LoVo (cell line): ENCODE data around the gene VSTM2B.
"Not testable (repeated sequence)": the region's sequence is repeated elsewhere in the genome, so short reads cannot be mapped to it uniquely, and the experiment has no call there.

Source experiments
- DNase-seq: peaks from one replicate; pipeline ENCODE4 v3.0.0-alpha.2; 2016; ENCODE audit warnings: low spot score

VSTM2B gene

DNA sequence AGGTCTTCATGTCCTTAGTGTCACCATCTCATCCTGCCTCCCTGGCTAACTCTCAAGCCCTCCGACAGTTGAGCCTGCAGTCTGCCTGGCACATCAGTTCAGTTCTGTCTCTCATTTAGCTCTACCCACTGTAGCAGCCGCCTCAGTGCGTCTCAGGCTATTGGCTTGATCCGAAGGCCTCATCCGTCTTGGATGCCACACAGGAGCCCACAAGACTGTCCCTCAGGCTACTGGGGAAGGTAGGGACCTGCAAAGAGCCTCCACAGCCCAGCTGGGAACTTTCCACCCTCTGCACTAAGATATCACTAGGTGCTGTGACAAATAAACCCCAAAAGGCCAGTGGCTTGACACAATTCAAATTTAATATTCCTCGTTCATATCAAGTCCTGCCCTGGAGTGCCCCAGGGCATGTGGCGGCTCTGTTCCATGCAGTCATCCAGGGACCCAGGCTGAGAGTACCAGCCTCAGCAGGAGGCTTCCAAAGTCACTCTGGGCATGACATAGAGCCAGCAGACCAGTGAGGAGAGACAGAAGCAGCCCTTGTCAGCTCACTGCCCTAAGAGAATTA is 5.7 kb downstream of the VSTM2B start:
- DNase-seq = no peak

GRCh38 chr19:29532097-29532496 is 6.3 kb downstream of the VSTM2B start:
- no peak for DNase-seq

- no peak for DNase-seq
Measured at GRCh38 chr19:29532956-29533355, 7.2 kb downstream of the VSTM2B start.

- DNase-seq = no peak
Measured at GRCh38 chr19:29533578-29534544, 8.1 kb downstream of the VSTM2B start.

DNA sequence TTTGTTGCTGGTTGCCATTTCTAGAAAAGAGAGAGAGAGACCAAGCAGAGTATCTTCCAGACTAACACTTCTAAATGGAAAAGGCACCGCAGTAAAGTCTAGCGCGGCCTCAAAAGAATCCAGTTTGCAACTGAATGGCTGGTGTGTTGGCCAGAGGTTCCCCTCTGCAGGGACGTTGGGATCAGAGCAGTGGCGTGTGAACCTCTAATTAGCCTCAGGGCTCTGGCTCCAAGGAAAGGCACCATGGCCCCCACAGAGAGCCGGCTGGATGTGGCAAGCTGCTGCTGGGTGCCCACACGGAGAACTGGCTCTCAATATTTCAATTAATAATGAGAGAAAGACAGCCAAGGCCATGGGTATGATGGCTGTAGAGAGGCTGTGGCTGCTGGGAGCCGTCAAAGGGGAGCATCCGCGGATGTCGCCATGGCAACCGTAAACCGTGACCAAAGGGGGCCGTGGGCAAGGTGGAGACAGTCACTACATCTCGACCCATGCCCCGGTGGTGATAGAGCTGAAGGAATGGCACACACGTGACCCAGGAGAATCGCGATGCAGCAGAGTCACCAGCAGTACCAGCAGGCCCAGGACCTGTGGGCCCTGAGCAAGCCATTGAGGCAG is 9.5 kb downstream of the VSTM2B start:
- no peak for DNase-seq

DNA sequence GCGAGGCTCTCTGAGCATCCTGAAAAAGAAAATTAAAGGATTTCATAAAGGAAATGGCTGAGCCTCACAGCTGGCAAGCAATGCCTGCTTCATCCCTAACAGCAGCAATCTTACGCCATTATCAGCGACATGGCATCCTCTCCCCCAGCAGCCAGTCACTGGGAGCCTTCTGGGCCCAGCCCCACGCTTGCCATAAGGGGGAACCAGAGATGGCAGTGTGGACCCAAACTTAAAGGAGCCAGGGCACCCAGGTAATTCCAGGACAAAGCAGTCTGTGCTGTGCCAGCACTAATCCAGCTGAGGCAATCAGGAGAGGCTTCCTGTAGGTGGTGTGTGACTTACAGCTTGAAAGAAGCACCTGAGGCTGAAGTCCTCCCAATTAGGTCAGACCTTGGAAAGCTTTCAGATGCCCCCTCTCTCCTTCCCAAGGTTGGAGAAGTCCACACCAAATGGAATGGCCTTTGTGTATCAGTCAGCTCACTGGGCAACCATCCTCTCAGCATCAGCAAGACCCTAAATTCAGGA is 10.3 kb downstream of the VSTM2B start:
- no peak for DNase-seq

DNA sequence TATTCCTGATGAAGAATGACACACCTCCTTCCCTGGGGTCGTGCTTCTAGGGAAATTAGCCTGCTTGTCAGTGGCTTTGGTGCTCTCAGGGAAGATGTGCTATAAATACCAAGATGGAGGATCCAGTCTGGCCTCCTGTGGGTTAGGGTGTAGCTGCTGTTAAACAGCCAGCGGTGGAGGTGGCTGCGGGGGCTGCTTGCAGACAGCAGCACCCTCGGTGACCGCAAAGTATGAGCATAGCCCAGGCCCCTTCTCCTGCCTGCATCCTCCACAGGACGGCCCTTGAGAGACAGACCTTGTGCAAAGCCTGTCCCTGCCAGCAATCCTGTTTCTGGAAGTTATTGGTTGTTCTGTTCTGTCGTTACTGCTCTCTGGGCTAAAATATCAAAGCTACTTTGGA is 11.4 kb downstream of the VSTM2B start:
- no peak for DNase-seq

- DNase-seq = no peak
Measured at GRCh38 chr19:29537601-29538000, 11.8 kb downstream of the VSTM2B start.

GRCh38 chr19:29538146-29538545 is 12.4 kb downstream of the VSTM2B start:
- no peak for DNase-seq

- no peak for DNase-seq
Measured at GRCh38 chr19:29538651-29539050, 12.9 kb downstream of the VSTM2B start.

- DNase-seq = no peak
Measured at GRCh38 chr19:29539131-29539530, 13.3 kb downstream of the VSTM2B start.

DNA sequence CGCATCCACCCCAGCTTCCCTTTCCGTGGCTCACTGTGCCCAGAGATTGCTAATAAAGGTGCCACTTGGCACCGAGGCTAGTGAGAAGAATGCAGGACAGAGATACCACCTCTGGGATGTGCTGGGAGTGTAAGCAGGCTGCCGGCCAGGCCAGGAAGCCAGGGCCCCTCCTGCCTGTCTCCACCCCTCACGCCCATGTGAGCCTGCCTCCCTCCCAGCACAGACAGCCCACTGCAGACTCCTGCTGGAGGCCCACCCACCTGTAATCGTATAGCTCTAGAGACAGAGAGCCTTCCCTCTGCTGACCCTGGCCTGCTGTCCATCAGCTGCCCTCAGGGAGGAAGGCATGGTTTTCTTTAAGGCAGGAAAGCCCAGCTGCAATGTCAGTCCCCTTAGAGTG is 13.9 kb downstream of the VSTM2B start:
- DNase-seq = no peak

DNA sequence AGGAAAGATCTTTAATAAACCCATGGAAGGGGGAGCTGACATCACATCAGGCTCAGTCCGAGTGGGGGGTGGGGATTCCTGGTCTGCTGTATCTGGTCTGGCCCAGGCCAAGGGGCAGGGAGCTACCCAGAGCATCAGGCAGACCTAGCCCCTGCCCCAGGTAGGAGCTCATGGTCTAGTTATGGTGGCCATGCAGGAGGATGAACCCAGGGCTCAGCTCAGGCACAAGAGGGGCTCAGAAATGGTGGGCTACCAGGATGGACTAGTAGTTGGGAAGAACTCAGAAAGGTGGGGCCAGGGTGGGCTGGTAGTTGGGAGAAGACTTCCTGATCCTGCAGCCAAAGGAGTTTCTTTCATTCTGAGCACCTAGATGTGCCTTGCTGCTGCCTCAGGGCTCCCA is 14.3 kb downstream of the VSTM2B start:
- DNase-seq = no peak

GRCh38 chr19:29541473-29542253 is 15.9 kb downstream of the VSTM2B start:
- DNase-seq = no peak

- DNase-seq = no peak
Measured at GRCh38 chr19:29542327-29542726, 16.5 kb downstream of the VSTM2B start.

GRCh38 chr19:29542776-29543175 is 17.0 kb downstream of the VSTM2B start:
- no peak for DNase-seq

- DNase-seq = no peak
Measured at GRCh38 chr19:29543381-29543780, 17.6 kb downstream of the VSTM2B start.

- DNase-seq = no peak
Measured at GRCh38 chr19:29544656-29545360, 19.0 kb downstream of the VSTM2B start.

DNA sequence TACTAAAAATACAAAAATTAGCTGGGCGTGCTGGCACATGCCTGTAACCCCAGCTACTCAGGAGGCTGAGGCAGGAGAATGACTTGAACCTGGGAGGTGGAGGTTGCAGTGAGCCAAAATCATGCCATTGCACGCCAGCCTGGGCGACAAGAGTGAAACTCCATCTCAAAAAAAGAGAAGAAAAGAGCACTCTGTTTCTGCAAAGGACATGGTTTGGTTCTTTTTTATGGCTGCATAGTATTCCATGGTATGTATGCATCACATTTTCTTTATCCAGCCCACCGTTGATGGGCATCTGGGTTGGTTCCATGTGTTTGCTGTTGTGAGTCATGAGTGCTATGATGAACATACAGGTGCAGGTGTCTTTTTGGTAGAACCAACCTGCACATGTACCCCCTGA is 19.7 kb downstream of the VSTM2B start:
- DNase-seq = not testable (repeated sequence)

GRCh38 chr19:29545866-29546582 is 20.2 kb downstream of the VSTM2B start:
- no peak for DNase-seq
